Pons (tissue), 1 donor: ENCODE measurements around the gene SLC44A5.

Source experiments
- DNase-seq: peaks from one replicate; pipeline ENCODE4 v3.0.0-alpha.2; 2016; ENCODE audit warnings: low spot score

Gene SLC44A5

GRCh38 chr1:75588779-75589475 is 22.0 kb downstream of the SLC44A5 start:
- DNase-seq = no peak

GRCh38 chr1:75587692-75588091 is 23.2 kb downstream of the SLC44A5 start:
- no peak for DNase-seq

- no peak for DNase-seq
Observed at GRCh38 chr1:75583282-75583681, 27.6 kb downstream of the SLC44A5 start.

- DNase-seq = no peak
Observed at GRCh38 chr1:75582725-75583261, 28.1 kb downstream of the SLC44A5 start.

GRCh38 chr1:75579046-75579445 is 31.9 kb downstream of the SLC44A5 start:
- DNase-seq = no peak

GRCh38 chr1:75575837-75576236 is 35.1 kb downstream of the SLC44A5 start:
- no peak for DNase-seq

GRCh38 chr1:75567191-75567590 is 43.7 kb downstream of the SLC44A5 start:
- DNase-seq = no peak

- no peak for DNase-seq
Observed at GRCh38 chr1:75559800-75560199, 51.1 kb downstream of the SLC44A5 start.

- no peak for DNase-seq
Observed at GRCh38 chr1:75559136-75559535, 51.8 kb downstream of the SLC44A5 start.

- no peak for DNase-seq
Observed at GRCh38 chr1:75554870-75555269, 56.0 kb downstream of the SLC44A5 start.

- no peak for DNase-seq
Observed at GRCh38 chr1:75554181-75554580, 56.7 kb downstream of the SLC44A5 start.

GRCh38 chr1:75550559-75550958 is 60.4 kb downstream of the SLC44A5 start:
- DNase-seq = no peak

GRCh38 chr1:75548721-75549480 is 62.0 kb downstream of the SLC44A5 start:
- no peak for DNase-seq

GRCh38 chr1:75543705-75544104 is 67.2 kb downstream of the SLC44A5 start:
- DNase-seq = no peak

GRCh38 chr1:75542818-75543570 is 67.9 kb downstream of the SLC44A5 start:
- DNase-seq = no peak

GRCh38 chr1:75539230-75540116 is 71.4 kb downstream of the SLC44A5 start:
- DNase-seq = no peak

GRCh38 chr1:75533085-75533484 is 77.8 kb downstream of the SLC44A5 start:
- DNase-seq = no peak

- no peak for DNase-seq
Observed at GRCh38 chr1:75531570-75531969, 79.3 kb downstream of the SLC44A5 start.

- no peak for DNase-seq
Observed at GRCh38 chr1:75529488-75529887, 81.4 kb downstream of the SLC44A5 start.

- no peak for DNase-seq
Observed at GRCh38 chr1:75528001-75528400, 82.9 kb downstream of the SLC44A5 start.

GRCh38 chr1:75522389-75522788 is 88.5 kb downstream of the SLC44A5 start:
- no peak for DNase-seq

- DNase-seq = no peak
Observed at GRCh38 chr1:75521658-75522057, 89.3 kb downstream of the SLC44A5 start.
